Measurements from ENCODE around the gene CNST.
"Not testable (repeated sequence)": the region's sequence is repeated elsewhere in the genome, so short reads cannot be mapped to it uniquely, and the experiment has no call there.

CNST gene

DNA sequence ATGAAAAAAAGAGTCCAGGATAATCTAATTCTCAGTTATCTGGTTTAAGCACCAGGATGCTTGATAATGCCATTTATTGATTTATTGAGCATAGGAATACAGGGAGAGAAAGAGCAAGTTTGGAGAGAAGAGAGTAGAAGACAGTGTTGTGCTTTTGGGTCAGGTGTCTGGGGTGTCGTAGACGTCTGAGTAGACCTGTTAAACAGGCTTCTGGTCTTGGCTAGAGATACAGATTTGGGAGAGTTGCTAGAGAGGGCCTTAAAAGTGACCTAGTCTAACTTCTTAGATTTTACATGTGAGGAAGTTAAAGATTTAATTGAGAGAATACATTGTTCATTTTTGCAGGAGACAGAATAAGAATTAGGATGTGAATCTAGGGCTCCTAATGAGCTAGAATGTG lies 34.3 kb downstream of the CNST start:
- DNase-seq (ENCODE audit: low spot score in 2 of 2) = no peak
- no peak overlapping the region for H3K4me3 ChIP-seq
- no peaks in the 10 kb centered on the region for H3K27me3 ChIP-seq (ENCODE audit: low read depth)
- H3K36me3 ChIP-seq (replicated peaks) = peaks cover 3% of the 10 kb centered on the region; the same call in 1 of the 2 replicates
- in situ Hi-C loops (cut with MboI; ENCODE audit: low sequenced_read_pairs) = no loop called here
- H3K4me1 ChIP-seq = no peaks in the 10 kb centered on the region
- no peaks in the 10 kb centered on the region for H3K9me3 ChIP-seq

DNA sequence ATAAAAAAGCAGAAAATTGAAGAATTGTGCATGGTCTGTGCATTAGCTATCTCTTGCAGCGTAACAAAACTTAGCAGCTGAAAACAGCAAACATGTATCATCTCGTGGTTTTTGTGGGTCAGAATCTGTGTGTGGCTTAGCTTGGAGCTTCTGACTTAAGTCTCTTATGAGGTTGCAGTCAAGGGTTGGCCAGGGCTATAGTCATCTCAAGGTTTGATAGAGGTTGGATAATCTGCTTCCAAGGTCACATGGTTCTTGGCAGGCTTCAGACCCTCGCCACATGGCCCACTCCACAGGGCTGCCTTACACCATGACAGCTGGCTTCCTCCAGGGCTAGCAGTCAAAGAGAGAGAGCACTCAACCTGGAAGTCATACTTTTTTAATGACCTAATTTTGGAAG lies 35.9 kb downstream of the CNST start:
- no peaks in the 10 kb centered on the region for H3K36me3 ChIP-seq (replicated peaks)

DNA sequence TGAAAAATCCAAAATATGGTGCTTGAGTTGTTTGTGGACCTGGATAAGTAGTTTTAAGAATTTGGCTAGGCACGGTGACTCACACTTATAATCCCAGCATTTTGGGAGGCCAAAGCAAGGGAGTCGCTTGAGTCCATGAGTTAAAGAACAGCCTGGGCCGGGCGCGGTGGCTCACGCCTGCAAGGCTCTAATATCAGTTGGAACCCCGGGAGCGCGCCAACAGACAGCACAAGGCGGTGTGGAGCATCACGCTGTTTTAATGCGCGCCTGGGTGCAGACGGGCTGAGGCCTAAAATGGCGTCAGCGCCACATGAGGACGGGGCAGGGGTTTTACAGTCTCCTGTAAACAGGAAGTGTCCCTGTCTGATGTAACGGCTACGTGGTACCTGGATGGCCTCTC lies 39.0 kb downstream of the CNST start:
- H3K4me1 ChIP-seq; H3K36me3 ChIP-seq (replicated peaks); H3K9me3 ChIP-seq; in situ Hi-C loops (cut with MboI; ENCODE audit: low sequenced_read_pairs); DNase-seq (ENCODE audit: low spot score in 2 of 2); H3K4me3 ChIP-seq; H3K27me3 ChIP-seq (ENCODE audit: low read depth): not testable (repeated sequence)

More for the DNA sequence above, 35.9 kb downstream of the CNST start:
- no peaks in the 10 kb centered on the region for H3K27me3 ChIP-seq (ENCODE audit: low read depth)
- no peaks in the 10 kb centered on the region for H3K4me1 ChIP-seq
- DNase-seq (ENCODE audit: low spot score in 2 of 2) = no peak
- no peak overlapping the region for H3K4me3 ChIP-seq
- H3K9me3 ChIP-seq = no peaks in the 10 kb centered on the region
- in situ Hi-C loops (cut with MboI; ENCODE audit: low sequenced_read_pairs) = no loop called here

DNA sequence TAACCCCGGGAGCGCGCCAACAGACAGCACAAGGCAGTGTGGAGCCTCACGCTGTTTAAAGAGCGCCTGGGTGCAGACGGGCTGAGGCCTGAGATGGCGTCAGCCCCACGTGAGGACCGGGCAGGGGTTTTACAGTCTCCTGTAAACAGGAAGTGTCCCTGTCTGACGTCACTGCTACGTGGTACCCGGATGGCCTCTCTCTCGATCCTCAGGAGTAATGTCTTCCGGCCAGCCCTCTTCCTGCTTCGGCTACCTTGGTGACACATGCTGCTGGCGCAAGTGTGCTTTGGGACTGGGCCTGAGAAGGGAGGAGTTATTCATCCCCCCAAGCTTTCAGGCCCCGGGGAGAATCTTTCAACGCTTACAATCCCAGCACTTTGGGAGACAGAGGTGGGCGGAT lies 41.2 kb downstream of the CNST start:
- no peak overlapping the region for H3K4me3 ChIP-seq
- in situ Hi-C loops (cut with MboI; ENCODE audit: low sequenced_read_pairs) = no loop called here

DNA sequence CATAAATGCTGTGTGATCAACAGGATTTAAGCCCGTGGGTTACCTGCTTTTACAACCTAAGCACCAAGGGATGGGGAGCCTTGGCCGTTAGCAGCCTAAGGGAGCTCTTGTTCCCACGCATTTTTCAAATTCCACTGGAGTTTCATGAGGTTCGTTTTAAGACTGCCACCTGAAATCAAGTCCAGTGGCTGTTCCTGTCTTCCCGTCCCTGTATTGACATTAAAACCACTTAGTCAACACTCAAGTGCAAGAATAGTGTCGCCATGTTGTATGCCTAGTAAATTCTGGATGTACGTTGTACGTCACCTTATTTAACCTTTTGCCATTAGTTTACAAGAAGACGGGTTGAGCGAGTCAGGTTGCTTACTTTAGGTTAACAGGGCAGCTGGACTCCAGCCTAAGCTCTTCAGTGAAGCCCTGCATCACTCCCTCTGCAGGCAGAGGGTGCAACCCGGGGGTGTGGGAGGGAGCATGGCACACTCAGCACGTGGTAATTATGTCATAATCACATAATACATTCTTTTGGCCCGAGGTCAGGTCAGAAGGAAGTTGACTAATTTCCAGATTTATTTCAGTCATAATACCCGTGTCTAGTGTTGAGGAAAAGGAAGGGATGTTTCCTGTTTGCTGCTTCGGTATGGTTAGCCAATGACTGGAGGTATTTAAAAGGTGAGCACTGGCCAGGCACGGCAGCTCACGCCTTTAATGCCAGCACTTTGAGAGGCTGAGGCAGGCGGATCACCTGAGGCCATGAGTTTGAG lies 42.5 kb downstream of the CNST start:
- Histone ChIP-seq H3K27me3 (ENCODE audit: low read depth) (no peaks in the 10 kb centered on the region), H3K4me3 (no peak overlapping the region), H3K9me3 (no peaks in the 10 kb centered on the region), H3K36me3 (replicated peaks) (no peaks in the 10 kb centered on the region), H3K4me1 (no peaks in the 10 kb centered on the region)
- DNase-seq (ENCODE audit: low spot score in 2 of 2) = no peak
- in situ Hi-C loops (cut with MboI; ENCODE audit: low sequenced_read_pairs) = no loop called here

More for the DNA sequence above, 41.2 kb downstream of the CNST start:
- H3K36me3 ChIP-seq (replicated peaks) = no peaks in the 10 kb centered on the region
- DNase-seq (ENCODE audit: low spot score in 2 of 2) = no peak
- no peaks in the 10 kb centered on the region for H3K9me3 ChIP-seq
- no peaks in the 10 kb centered on the region for H3K4me1 ChIP-seq
- no peaks in the 10 kb centered on the region for H3K27me3 ChIP-seq (ENCODE audit: low read depth)

DNA sequence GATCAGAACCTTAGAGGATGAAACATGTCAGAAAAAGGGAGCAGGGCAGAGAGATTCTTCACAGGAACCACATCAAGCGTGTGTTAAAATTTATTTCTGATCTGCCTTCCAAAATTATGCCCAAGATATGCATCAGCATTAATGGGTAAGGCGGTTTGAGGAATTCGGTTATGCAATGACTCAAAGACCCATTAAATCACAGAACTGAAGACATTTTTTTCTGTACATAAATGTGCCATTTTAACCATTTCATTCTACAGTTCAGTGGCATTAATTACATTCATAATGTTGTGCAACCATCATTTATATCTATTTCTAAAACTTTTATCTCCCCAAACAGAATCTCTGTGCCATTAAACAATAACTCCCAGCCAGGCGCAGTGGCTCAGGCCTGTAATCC lies 43.4 kb downstream of the CNST start:
- Histone ChIP-seq H3K27me3 (ENCODE audit: low read depth) (no peaks in the 10 kb centered on the region), H3K36me3 (replicated peaks) (no peaks in the 10 kb centered on the region), H3K4me3 (no peak overlapping the region), H3K9me3 (no peaks in the 10 kb centered on the region), H3K4me1 (no peaks in the 10 kb centered on the region)
- DNase-seq (ENCODE audit: low spot score in 2 of 2) = no peak
- in situ Hi-C loops (cut with MboI; ENCODE audit: low sequenced_read_pairs) = no loop called here

DNA sequence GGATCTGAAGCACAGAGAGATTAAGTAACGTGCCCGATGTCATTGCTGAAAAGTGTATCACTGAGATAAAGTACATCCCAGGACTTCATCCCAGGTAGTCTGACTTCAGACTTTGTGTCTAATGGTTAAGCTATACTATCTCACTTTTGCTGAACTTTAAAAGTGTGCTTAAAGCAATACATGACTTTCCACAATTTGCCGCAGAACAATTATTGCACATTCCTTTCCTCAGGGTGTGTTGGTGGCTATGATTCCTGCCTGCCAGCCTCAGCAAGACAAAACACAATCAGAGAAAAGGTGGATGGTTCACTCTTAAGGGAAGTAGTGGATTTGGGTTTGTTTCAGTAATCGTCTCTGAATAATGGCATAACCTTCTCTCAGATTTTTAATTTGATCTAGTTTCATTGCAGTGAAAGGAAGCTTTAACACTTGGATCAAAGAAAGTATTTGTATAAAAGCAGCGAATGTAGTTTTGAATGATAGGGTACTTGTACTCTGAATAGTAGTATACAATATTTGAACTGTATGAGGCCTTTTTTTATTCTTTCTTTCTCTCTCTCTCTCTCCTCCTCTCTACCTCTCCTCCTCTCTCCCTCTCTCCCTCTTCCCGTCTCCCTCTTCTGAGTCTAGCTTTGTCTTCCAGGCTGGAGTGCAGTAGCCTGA lies 47.0 kb downstream of the CNST start:
- no peaks in the 10 kb centered on the region for H3K4me1 ChIP-seq

DNA sequence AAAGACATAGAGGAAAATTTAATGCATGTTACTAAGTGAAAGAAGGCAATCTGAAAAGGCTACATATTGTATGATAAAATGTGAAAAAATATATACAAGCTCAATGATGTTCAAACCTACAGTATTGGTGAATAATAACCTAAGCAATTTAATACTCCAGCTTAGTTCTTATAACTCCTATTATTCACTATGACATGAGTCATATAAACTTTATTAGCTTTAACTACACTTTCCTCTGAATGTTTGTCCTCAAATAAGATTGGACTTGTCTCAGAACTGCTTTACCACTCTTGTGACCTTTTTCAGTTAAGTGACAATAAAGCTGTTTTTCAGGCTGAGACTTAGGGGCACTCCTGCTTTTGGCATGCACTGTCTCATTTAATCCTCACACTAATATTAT lies 50.9 kb downstream of the CNST start:
- no peak overlapping the region for H3K4me3 ChIP-seq
- H3K27me3 ChIP-seq (ENCODE audit: low read depth) = no peaks in the 10 kb centered on the region
- no peaks in the 10 kb centered on the region for H3K4me1 ChIP-seq
- in situ Hi-C loops (cut with MboI; ENCODE audit: low sequenced_read_pairs) = no loop called here
- no peaks in the 10 kb centered on the region for H3K9me3 ChIP-seq
- no peaks in the 10 kb centered on the region; the same call in 1 of the 2 replicates for H3K36me3 ChIP-seq (replicated peaks)
- no peak for DNase-seq (ENCODE audit: low spot score in 2 of 2)

More for the DNA sequence above, 47.0 kb downstream of the CNST start:
- Histone ChIP-seq H3K36me3 (replicated peaks) (no peaks in the 10 kb centered on the region), H3K4me3 (no peak overlapping the region), H3K9me3 (no peaks in the 10 kb centered on the region), H3K27me3 (ENCODE audit: low read depth) (no peaks in the 10 kb centered on the region)
- no peak for DNase-seq (ENCODE audit: low spot score in 2 of 2)
- in situ Hi-C loops (cut with MboI; ENCODE audit: low sequenced_read_pairs) = no loop called here

DNA sequence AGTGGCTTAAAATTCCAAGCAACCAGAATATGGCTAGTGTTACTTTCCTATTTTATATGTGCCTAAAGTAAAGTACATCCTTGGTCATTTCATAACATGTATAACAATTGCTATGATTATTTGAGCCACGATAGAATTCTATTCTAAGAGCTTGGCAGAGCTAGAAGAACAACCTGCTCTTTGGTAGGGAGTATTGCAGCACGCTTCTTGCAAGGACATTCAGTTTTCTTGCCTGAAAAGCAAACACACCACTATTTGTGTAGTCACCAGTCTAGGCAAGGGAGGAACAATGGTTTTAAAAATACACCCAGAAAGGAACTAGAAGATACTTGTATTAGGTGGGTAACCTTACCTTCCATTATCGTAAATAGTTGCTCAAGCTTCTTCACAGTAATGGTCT lies 51.5 kb downstream of the CNST start:
- Histone ChIP-seq H3K4me1 (no peaks in the 10 kb centered on the region), H3K4me3 (no peak overlapping the region), H3K9me3 (no peaks in the 10 kb centered on the region), H3K27me3 (ENCODE audit: low read depth) (no peaks in the 10 kb centered on the region), H3K36me3 (replicated peaks) (no peaks in the 10 kb centered on the region; the same call in 1 of the 2 replicates)
- no peak for DNase-seq (ENCODE audit: low spot score in 2 of 2)
- in situ Hi-C loops (cut with MboI; ENCODE audit: low sequenced_read_pairs) = no loop called here

DNA sequence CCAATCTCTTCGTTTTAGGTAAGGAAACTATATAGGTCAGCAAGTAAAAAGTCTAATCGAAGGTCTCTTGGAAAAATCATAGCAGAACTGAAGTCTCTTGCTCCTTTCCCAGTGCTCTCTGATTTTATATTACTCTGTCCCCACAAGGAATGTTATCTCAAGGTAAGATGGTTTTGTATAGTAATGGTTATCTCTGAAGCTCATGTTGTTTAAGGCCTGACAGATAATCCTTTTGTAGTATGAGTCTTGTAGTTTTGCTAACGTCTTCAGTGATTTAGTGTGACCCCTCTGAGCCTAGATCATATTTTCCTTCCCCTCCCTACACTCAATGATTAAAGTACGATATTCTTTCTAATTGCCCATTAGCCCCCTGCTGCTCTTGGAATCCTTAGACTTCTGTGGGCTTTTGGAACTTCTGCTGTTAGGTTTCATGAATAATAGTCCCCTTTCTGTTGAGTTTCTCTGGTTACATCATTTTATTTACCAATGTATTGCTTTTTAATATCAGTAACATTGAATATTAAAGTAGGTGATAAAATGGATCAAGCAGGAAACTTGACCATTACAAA lies 52.1 kb downstream of the CNST start:
- Histone ChIP-seq H3K27me3 (ENCODE audit: low read depth) (no peaks in the 10 kb centered on the region), H3K4me1 (peaks cover 3% of the 10 kb centered on the region), H3K4me3 (no peak overlapping the region), H3K9me3 (no peaks in the 10 kb centered on the region), H3K36me3 (replicated peaks) (no peaks in the 10 kb centered on the region; the same call in 1 of the 2 replicates)
- in situ Hi-C loops (cut with MboI; ENCODE audit: low sequenced_read_pairs) = no loop called here
- no peak for DNase-seq (ENCODE audit: low spot score in 2 of 2)

DNA sequence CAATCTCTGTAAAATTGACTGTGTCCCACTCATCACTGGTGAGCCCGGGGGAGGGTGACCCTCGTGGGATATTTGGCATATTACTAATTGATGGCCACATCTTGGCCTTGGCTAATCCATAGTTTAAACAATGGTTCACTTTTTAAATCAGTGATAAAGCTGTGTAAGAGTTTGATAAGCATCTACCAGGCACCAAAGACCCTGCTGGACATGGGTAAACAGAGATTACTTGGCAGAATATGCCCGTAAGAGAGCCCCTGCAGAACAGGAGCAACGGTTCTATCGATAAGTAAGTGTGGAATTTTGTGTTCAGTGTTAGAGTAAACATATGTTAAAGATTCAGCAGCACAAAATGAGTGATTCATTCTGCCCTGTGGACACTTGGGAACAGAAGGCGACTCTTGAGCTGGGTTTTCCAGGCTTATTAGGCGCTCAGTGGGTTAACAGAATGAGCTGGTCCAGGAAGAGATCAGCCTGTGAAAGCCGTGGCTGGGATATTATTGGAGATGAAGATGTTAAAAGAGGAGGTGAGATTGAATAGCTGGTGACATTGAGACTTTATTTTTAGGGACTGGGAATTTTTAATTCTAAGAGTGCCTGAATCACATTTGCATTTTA lies 55.9 kb downstream of the CNST start:
- DNase-seq (ENCODE audit: low spot score in 2 of 2) = no peak
- Histone ChIP-seq H3K4me1 (peaks cover 15% of the 10 kb centered on the region), H3K27me3 (ENCODE audit: low read depth) (no peaks in the 10 kb centered on the region), H3K9me3 (no peaks in the 10 kb centered on the region), H3K4me3 (no peak overlapping the region), H3K36me3 (replicated peaks) (no peaks in the 10 kb centered on the region; the same call in 1 of the 2 replicates)
- in situ Hi-C loops (cut with MboI; ENCODE audit: low sequenced_read_pairs) = no loop called here

DNA sequence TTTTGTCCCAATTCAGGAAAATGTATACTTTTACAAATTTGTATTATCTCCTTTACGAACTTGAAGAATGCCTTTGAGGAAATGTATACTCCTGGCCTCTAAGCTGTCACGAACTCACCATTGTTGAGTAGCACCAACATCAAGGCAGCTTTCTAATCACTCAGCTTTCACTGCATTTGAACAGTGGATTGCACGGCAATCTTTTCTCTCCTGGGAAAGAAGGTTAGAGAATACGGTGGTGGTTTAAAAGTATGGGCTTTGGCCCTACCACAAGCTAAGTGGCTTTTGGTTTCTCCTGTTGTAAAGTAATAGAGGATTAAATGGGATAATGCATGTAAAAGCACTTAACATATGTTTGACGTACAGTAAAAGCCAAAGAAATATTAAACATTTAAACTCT lies 57.8 kb downstream of the CNST start:
- Histone ChIP-seq H3K36me3 (replicated peaks) (no peaks in the 10 kb centered on the region; the same call in 1 of the 2 replicates), H3K27me3 (ENCODE audit: low read depth) (no peaks in the 10 kb centered on the region), H3K4me1 (peaks cover 15% of the 10 kb centered on the region), H3K4me3 (no peak overlapping the region), H3K9me3 (no peaks in the 10 kb centered on the region)
- peak; percentile 54 to 74 for DNase-seq (ENCODE audit: low spot score in 2 of 2)
- in situ Hi-C loops (cut with MboI; ENCODE audit: low sequenced_read_pairs) = no loop called here

DNA sequence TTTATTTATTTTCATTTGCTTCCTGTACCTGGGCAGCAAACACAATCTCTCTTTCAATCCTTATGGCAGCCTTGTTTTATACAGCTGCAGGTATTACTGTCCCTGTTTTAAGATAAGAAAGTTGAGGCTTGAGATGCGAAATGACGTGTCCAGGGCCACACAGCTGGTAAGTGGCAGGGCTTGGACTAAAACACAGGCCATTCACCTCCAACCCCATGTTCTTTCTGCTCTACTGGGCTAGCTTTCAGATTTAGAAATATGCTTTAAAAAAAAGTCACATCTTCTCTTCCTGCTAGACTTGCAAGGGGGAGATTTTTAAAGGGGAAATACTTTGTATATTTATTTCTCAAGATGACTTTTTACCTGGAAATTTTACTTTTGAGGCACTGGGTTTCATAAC lies 62.8 kb downstream of the CNST start:
- Histone ChIP-seq H3K9me3 (no peaks in the 10 kb centered on the region), H3K36me3 (replicated peaks) (no peaks in the 10 kb centered on the region; the same call in 1 of the 2 replicates), H3K4me3 (no peak overlapping the region), H3K27me3 (ENCODE audit: low read depth) (no peaks in the 10 kb centered on the region), H3K4me1 (peaks cover 26% of the 10 kb centered on the region)
- in situ Hi-C loops (cut with MboI; ENCODE audit: low sequenced_read_pairs) = no loop called here
- DNase-seq (ENCODE audit: low spot score in 2 of 2) = no peak

DNA sequence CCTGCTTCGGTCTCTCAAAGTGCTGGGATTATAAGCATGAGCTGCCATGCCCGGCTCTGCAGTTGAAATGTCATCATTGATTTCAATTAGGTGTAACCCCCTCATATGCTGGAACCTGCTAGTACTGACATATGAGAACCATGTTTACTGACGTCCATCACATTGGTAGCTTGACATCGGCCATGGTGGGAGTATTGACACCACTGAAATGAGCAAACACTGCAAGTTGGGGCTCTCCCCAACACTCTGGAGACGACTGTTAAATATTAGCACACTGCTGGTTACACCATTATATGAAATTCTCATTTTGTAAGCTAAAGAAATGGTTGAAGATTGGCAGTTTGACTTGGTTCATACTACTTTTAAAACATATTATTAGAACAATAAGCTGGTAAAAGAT lies 63.7 kb downstream of the CNST start:
- Histone ChIP-seq H3K27me3 (ENCODE audit: low read depth) (no peaks in the 10 kb centered on the region), H3K36me3 (replicated peaks) (peaks cover 3% of the 10 kb centered on the region), H3K9me3 (no peaks in the 10 kb centered on the region), H3K4me1 (peaks cover 18% of the 10 kb centered on the region), H3K4me3 (no peak overlapping the region)
- in situ Hi-C loops (cut with MboI; ENCODE audit: low sequenced_read_pairs) = no loop called here
- no peak for DNase-seq (ENCODE audit: low spot score in 2 of 2)
